Tibial artery (tissue), 4 donors: ENCODE measurements around the gene NR3C2.

Experiments used
- DNase-seq, 2 donors: peaks; one replicate each; pipeline ENCODE4 v3.0.0-alpha.2; 2019
- H3K27ac ChIP-seq, 2 donors: fragments of 200-600 bp; sonication (generic) in 1 of 2; 1 replicate in 1 of 2; 2 replicates in 1 of 2; pipeline ENCODE4 v1.5.1; 2018 to 2019; ENCODE audit warnings: mild to moderate bottlenecking in 1 of 2
- H3K27me3 ChIP-seq, 2 donors: fragments of 200-600 bp; sonication (generic) in 1 of 2; one replicate each; pipeline versions ENCODE4 v1.5.1 to v1.6.0; 2016 to 2019
- H3K36me3 ChIP-seq, 3 donors: fragments of 200-600 bp; sonication (generic) in 2 of 3; one replicate each; pipeline ENCODE4 v1.5.1; 2016 to 2019; ENCODE audit warnings: mild to moderate bottlenecking in 2 of 3
- H3K4me1 ChIP-seq, 4 donors: fragments of 200-600 bp; sonication (generic) in 2 of 4; 1 replicate in 3 of 4; 2 replicates in 1 of 4; pipeline ENCODE4 v1.5.1; 2016 to 2019
- H3K4me3 ChIP-seq, 2 donors: fragments of 200-600 bp; sonication (generic) in 1 of 2; 1 replicate in 1 of 2; 2 replicates in 1 of 2; pipeline ENCODE4 v1.5.1; 2018 to 2019; ENCODE audit warnings: mild to moderate bottlenecking in 2 of 2
- H3K9me3 ChIP-seq, 3 donors: fragments of 200-600 bp; sonication (generic) in 1 of 3; one replicate each; pipeline ENCODE4 v1.5.1; 2016 to 2019
- CTCF ChIP-seq, 2 experiments: fragments of 200-600 bp in 1 of 2; fragments of 450-650 bp in 1 of 2; IDR thresholded peaks; one replicate each; pipeline ENCODE4 v1.5.1; 2017 to 2019; ENCODE audit warnings: antibody characterized with exemption in 2 of 2, mild to moderate bottlenecking in 1 of 2, moderate library complexity in 1 of 2
- intact Hi-C: fragments of 100-400 bp; cut with DNase I; formaldehyde crosslinking; loops from one replicate; pipeline ENCODE4 v1.15.0; 2023; ENCODE audit warnings: low total_unique reads

Gene NR3C2

DNA sequence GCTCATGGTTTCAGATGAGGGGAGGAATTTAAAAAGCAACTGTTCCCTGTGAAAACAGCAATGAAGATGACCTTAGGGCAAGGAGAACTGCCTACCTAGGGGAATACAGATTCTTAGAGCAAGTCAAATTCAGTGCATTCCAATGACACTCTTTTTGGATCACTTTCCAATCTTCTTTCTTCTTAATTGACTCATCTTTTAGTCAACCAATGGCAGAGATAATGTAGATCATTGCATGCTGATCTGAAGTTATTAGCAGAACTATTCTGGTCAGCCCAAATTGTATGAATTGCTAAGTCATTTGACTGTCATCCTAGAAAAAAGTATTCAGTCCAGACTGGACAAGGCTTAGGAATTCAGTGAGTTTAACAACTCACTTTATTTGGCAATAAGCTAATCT, 12.6 kb upstream of the NR3C2 start:
- no peaks in the 10 kb centered on the region for H3K9me3 ChIP-seq
- no peak overlapping the region for H3K4me3 ChIP-seq
- no peak for DNase-seq
- intact Hi-C loops = no loop called here
- TF ChIP-seq CTCF (IDR thresholded peaks at IDR 0.05) = no peak
- no peaks in the 10 kb centered on the region for H3K27me3 ChIP-seq
- no peaks in the 10 kb centered on the region for H3K36me3 ChIP-seq
- H3K4me1 ChIP-seq = no peaks in the 10 kb centered on the region
- no peak overlapping the region for H3K27ac ChIP-seq

GRCh38 chr4:148453833-148454232, 11.6 kb upstream of the NR3C2 start:
- no peaks in the 10 kb centered on the region for H3K4me1 ChIP-seq
- no peak overlapping the region for H3K4me3 ChIP-seq
- no peak for DNase-seq
- no peaks in the 10 kb centered on the region for H3K27me3 ChIP-seq
- H3K9me3 ChIP-seq = no peaks in the 10 kb centered on the region
- TF ChIP-seq CTCF (IDR thresholded peaks at IDR 0.05) = no peak
- H3K27ac ChIP-seq = no peak overlapping the region
- intact Hi-C loops = no loop called here
- H3K36me3 ChIP-seq = no peaks in the 10 kb centered on the region

DNA sequence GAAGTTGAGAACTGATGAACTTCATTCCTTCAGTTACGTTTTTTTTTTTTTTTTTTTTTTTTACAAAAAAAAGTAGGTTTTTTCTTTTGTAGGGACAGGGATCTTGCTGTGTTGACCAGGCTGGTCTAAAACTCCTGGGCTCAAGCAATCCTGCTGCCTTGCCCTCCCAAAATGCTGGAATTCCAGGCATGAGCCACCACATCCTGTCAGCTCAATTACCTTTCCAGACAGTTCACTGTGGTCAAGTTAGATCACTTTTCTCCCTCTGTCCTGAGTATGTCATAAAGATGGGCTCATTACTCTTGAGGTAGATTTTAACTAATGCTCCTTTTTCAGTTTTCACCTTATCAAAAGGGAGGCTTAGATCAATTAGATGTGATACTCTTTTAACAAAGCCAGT, 10.8 kb upstream of the NR3C2 start:
- Histone ChIP-seq H3K27ac (no peak overlapping the region), H3K9me3 (no peaks in the 10 kb centered on the region), H3K36me3 (no peaks in the 10 kb centered on the region), H3K4me1 (no peaks in the 10 kb centered on the region), H3K27me3 (no peaks in the 10 kb centered on the region), H3K4me3 (no peak overlapping the region)
- no peak for TF ChIP-seq CTCF (IDR thresholded peaks at IDR 0.05)
- intact Hi-C loops = no loop called here
- no peak for DNase-seq

GRCh38 chr4:148449921-148450320, 7.7 kb upstream of the NR3C2 start:
- H3K4me1 ChIP-seq = peaks cover 0 to 16% (median 8%) of the 10 kb centered on the region in 4 donors
- TF ChIP-seq CTCF (IDR thresholded peaks at IDR 0.05) = no peak
- intact Hi-C loops = no loop called here
- no peaks in the 10 kb centered on the region for H3K9me3 ChIP-seq
- no peaks in the 10 kb centered on the region for H3K27me3 ChIP-seq
- no peaks in the 10 kb centered on the region for H3K36me3 ChIP-seq
- DNase-seq = no peak
- H3K4me3 ChIP-seq = no peak overlapping the region
- H3K27ac ChIP-seq = no peak overlapping the region

DNA sequence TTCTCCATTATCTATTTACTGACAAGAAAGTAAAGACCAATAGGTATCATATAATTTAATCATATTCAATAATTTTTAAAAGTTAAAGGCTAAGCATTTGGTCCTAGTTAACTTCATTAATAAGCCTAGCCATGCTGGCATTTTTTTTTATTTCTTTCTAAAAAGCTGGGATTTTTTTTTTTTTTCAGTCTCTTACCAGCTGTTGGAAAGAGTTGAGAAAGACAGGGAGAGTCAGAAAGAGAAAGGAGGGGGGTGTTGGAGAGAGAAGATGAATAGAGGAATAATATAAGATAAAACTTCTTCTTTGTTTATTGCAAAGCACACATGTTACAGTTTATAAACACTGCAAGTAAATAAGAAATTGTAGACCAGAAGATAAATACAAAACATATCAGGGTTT, 5.9 kb upstream of the NR3C2 start:
- no peak for DNase-seq
- no peaks in the 10 kb centered on the region for H3K9me3 ChIP-seq
- H3K27ac ChIP-seq = peak overlapping the region in 1 of 2 donors; percentile 36
- peaks cover 0 to 16% (median 8%) of the 10 kb centered on the region in 4 donors for H3K4me1 ChIP-seq
- intact Hi-C loops = no loop called here
- H3K4me3 ChIP-seq = no peak overlapping the region
- TF ChIP-seq CTCF (IDR thresholded peaks at IDR 0.05) = no peak
- no peaks in the 10 kb centered on the region for H3K36me3 ChIP-seq
- H3K27me3 ChIP-seq = no peaks in the 10 kb centered on the region

- Histone ChIP-seq H3K4me3 (peak overlapping the region; percentile 6 to 14), H3K27ac (peak overlapping the region in 1 of 2 donors; percentile 36), H3K36me3 (no peaks in the 10 kb centered on the region), H3K27me3 (no peaks in the 10 kb centered on the region), H3K4me1 (peaks cover 0 to 16% (median 8%) of the 10 kb centered on the region in 4 donors), H3K9me3 (no peaks in the 10 kb centered on the region)
- DNase-seq = no peak
- TF ChIP-seq CTCF (IDR thresholded peaks at IDR 0.05) = no peak
- intact Hi-C loops = no loop called here
Measured at GRCh38 chr4:148447681-148448080, 5.5 kb upstream of the NR3C2 start.
